HG03521 (cell line): ENCODE measurements around the gene CLDN5.

Experiments used
- ATAC-seq: cut with Tn5 transposase; IDR thresholded peaks from one replicate; pipeline ENCODE4 v1.9.1; 2021; ENCODE audit warnings: mild to moderate bottlenecking, moderate library complexity; ENCODE audit not compliant: unreplicated experiment

Gene CLDN5, protein sequence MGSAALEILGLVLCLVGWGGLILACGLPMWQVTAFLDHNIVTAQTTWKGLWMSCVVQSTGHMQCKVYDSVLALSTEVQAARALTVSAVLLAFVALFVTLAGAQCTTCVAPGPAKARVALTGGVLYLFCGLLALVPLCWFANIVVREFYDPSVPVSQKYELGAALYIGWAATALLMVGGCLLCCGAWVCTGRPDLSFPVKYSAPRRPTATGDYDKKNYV

GRCh38 chr22:19524170-19525115 is at the start of gene CLDN5:
TSS of gene CLDN5 (minus strand) at chr22:19524410. CDS start at chr22:19524255, 155 bp downstream.
- ATAC-seq = no peak

DNA sequence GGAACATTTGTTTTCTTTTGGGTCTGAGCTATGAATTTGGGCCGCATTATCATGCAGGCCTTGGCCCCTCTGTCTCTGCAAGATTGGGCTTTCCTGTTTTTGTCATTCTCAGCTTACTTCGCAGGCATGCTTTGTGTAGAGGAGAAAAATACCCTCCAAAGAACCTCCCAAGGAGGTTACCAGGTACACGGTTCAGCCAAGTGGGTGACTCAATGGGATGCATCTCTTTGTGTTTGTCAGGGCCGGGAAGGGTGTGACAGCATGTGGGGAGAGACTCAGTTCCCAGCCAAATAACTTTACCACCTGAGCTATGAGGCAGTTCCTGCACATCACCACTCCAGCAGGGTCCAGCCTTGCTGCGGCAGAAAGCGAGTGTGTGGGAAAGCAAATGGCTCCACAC is 47.8 kb upstream of the CLDN5 start:
- no peak for ATAC-seq

- ATAC-seq = no peak
Observed at GRCh38 chr22:19571207-19571795, 47.1 kb upstream of the CLDN5 start.

- ATAC-seq = no peak
Observed at GRCh38 chr22:19569976-19570375, 45.8 kb upstream of the CLDN5 start.

GRCh38 chr22:19569276-19569640 is 45.0 kb upstream of the CLDN5 start:
- ATAC-seq = no peak

- no peak for ATAC-seq
Observed at GRCh38 chr22:19568337-19569275, 44.4 kb upstream of the CLDN5 start.

DNA sequence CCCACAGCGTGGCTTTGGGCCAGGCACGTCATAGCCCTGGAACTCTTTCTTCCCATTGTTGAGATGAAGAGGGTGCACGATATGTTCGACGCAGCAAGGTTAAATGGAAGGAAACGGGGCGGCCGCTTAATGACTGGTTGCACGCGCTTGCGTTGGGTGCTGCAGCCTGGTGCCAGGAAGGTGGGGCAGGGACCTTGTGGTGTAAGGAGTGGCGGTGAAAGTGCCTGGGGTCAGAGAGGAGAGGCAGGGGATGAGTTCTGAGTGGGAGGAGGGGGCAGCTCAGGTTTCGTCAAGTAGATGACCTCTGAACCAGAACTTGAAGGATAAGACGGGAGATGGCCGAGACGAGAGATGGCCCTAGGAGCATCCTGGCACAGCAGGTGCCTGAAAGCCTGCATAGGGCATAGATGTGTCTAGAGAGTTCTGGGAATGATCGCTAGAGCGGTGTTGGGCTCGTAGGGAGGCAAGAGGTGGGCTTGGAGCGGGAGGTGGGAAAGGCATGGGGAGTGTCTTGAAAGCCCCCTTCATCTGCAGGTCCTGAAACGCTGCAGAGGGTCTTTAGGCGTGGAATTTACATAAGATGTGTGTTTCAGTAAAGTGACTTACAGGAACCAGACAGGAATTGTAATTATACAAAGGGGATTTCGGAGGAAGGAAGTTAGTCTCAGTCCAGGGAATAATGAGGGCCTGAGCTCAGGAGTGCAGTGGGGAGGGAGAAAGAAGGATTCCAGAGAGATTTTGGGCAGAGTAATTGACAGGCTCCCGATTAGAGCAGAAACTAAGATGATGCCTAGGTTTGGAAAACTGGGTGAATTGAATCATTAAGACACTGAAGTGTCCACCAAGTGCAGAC is 43.2 kb upstream of the CLDN5 start:
- no peak for ATAC-seq

- no peak for ATAC-seq
Observed at GRCh38 chr22:19566279-19567156, 42.3 kb upstream of the CLDN5 start.

- ATAC-seq = no peak
Observed at GRCh38 chr22:19565382-19566278, 41.4 kb upstream of the CLDN5 start.

DNA sequence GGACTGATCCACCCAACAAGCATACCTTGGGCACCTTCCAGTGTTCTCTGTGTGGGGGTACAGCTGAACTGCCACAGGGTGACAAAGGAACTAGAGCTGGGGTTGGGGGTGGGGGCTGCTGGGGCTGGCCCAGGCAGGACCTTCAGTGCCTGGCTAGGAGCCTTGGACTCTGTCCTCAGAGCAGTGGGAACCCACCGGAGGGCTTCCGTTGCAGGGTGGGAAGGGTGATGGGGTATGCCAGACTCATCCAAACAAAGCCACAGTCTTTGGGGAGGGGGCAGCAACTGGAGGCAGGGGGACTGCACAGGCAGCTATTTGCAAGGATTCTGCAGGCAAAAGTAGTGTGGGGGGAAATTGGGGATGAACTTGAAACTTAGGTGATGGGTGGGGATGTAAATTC is 35.7 kb upstream of the CLDN5 start:
- ATAC-seq = no peak

DNA sequence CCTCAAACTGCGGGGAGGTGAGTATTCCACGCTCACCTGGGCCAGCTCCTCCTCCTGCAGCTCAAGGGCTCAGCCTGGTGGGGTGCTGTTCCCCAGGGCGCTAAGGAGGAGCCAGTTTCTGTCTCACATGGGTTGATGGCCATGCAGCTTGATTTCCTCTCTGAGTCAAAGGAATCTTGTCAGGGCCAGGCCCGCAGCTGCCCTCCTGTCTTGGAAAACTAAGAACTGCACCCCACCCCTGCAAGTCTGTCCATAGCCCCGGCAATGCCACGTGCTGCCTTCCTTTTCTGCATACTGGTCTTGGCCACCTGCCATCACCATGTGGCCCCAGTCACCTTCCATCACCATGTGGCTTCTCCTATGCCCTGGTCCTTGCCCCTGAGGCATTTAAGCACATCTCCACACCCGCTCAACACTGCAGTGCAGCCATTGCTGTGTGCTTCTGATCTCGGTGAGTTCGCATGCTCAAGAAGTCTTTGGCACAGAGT is 35.2 kb upstream of the CLDN5 start:
- no peak for ATAC-seq

GRCh38 chr22:19556963-19557545 is 32.8 kb upstream of the CLDN5 start:
- ATAC-seq = no peak

- ATAC-seq = no peak
Observed at GRCh38 chr22:19555651-19556050, 31.4 kb upstream of the CLDN5 start.

DNA sequence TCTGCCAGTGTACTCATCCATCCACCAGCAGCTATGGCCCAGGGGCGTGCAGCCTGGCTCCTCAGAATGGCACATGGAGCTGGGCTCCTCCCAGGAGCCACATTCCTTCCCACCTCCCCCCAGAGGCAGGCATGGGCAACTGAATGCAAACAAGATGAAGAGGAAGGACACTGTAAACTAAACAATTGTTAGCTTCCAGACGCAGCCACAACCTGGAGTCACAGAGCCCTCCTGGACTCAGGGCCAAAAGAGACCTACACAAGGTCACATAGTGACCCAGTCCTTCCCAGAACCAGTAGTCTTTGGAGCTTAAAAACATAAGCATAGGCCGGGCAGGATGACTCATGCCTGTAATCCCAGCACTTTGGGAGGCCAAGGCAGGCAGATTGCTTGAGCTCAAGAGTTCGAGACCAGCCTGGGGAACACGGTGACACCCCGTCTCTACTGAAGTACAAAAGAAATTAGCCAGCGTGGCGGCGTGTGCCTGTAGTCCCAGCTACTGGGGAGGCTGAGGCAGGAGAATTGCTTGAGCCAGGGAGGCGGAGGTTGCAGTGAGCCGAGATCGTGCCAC is 30.7 kb upstream of the CLDN5 start:
- no peak for ATAC-seq

DNA sequence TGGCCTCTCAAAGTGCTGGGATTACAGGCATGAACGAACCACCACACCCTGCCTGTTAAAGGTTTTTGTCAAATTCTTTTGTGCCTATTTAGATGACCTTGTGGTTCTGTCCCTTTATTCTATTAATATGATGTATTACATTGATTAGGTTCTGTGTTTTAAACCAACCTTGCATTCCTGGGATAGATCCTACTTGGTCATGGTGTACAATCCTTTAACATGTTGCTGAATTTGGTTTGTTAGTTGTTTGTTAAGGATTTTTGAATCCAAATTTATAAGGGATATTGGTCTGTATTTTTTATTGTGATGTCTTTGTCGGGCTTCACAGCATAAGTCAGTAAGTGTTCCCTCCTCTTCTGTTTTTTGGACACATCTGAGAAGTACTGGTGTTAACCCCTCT is 29.0 kb upstream of the CLDN5 start:
- no peak for ATAC-seq

- ATAC-seq = no peak
Observed at GRCh38 chr22:19550382-19550781, 26.2 kb upstream of the CLDN5 start.

DNA sequence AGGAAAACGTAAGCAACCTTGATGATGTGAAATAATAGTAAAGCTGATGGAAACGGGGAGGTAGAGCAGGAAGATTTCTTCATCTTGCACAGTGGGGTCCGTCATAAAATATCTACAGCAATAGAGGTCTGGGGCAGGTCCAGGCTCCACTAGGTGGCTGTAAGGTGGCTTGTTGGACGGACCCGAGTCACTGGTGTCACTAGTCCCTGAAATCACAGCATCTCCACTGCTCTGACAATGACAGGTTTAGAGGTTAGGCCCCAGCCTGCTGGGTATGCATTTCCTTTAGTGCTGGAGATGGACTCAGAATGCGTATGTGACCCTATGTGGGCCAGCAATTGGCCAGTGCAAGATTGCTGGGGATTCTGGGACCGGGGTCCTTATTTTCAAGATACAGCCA is 25.2 kb upstream of the CLDN5 start:
- no peak for ATAC-seq
